Mononuclear cell (primary cell): ENCODE data around the gene DNAJC18. TPM values are rescaled to one million over a fixed set of nuclear protein-coding genes. Genes with fewer than 3 reads are reported as not detected.

ENCODE experiments used
- H3K27me3 ChIP-seq: 2 replicates; pipeline ENCODE4 v1.6.0; 2011; ENCODE audit warnings: low read length, control low read depth; ENCODE audit not compliant: insufficient read depth
- H3K4me1 ChIP-seq: 2 replicates; pipeline ENCODE4 v1.5.1; 2011; ENCODE audit warnings: mild to moderate bottlenecking, low read length, control low read depth; ENCODE audit not compliant: insufficient read depth
- H3K4me3 ChIP-seq: 2 replicates; pipeline ENCODE4 v1.5.1; 2011; ENCODE audit warnings: mild to moderate bottlenecking, low read length, moderate library complexity
- H3K9me3 ChIP-seq: 2 replicates; pipeline ENCODE4 v1.5.1; 2011; ENCODE audit warnings: low read depth, mild to moderate bottlenecking, control low read depth, low read length
- total RNA-seq: library from RNA; depleted of rRNA; stranded (reverse); fragments of >200 nt; gene quantifications from one replicate; pipeline ENCODE4 v1.2.3, GENCODE V29; 2012

DNAJC18 gene
- total RNA-seq, 1 donor, result 2.2 TPM

DNA sequence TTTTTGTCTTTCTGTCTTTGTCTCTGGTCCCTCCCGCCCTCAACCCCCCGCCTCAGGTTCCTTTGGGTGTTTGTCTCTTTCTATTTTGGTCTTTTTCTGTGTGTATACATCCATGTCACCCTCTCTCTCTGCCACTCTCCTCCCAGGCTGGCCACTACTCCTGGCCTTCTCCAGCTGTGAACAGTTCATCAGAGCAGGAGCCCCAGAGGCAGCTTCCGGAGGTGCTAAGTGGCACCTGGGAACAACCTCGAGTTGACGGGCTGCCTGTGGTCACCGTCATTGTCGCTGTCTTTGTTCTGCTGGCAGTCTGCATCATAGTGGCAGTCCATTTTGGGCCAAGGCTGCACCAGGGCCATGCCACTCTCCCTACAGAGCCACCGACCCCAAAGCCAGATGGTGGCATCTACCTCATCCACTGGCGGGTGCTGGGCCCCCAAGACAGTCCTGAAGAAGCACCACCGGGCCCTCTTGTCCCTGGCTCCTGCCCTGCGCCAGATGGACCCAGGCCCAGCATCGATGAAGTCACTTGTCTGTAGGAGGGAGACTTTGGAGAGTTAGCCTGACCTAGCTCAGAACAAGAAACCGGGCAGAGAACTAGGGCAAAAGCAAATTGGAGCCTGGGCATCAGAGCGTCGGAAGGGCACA, 33.2 kb upstream of the DNAJC18 start:
- H3K9me3 ChIP-seq, result no peaks in the 10 kb centered on the region
- H3K4me1 ChIP-seq, result peaks cover 96% of the 10 kb centered on the region
- H3K27me3 ChIP-seq, result no peaks in the 10 kb centered on the region
- no peak overlapping the region for H3K4me3 ChIP-seq

DNA sequence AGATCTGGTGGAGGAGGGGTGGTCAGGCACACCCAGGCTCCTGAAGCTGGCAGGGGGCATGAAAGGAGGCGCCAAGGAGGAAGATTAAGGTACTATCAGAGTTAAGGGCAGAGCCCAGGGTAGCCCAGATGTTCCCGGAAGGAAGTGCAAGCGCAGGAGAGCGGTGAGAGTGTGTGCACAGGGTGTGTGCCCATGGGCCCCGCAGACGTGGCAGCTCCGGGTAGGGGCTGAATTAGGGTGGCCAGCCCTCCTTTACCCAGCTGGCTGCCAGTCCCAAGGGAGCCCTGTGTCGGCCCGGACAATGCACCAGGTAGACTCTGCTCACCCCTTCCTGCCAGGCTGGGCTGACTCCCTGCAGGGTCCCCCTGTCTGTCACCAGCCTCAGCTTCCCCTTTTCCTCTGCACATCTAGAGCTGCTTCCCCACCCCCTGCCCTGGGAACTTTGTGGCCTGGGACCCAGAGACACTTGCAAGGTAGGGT, 31.5 kb upstream of the DNAJC18 start, which contains the start of gene SMIM33:
Gene SMIM33, plus strand, starts transcription at position 184 of the 480 bp plus-strand sequence. Its CDS starts 118 bp downstream, at position 302.
- no peaks in the 10 kb centered on the region for H3K27me3 ChIP-seq
- no peaks in the 10 kb centered on the region for H3K9me3 ChIP-seq
- H3K4me3 ChIP-seq, result peak within 1 kb of the TSS; percentile 5
- H3K4me1 ChIP-seq, result peaks cover 81% of the 10 kb centered on the region

DNA sequence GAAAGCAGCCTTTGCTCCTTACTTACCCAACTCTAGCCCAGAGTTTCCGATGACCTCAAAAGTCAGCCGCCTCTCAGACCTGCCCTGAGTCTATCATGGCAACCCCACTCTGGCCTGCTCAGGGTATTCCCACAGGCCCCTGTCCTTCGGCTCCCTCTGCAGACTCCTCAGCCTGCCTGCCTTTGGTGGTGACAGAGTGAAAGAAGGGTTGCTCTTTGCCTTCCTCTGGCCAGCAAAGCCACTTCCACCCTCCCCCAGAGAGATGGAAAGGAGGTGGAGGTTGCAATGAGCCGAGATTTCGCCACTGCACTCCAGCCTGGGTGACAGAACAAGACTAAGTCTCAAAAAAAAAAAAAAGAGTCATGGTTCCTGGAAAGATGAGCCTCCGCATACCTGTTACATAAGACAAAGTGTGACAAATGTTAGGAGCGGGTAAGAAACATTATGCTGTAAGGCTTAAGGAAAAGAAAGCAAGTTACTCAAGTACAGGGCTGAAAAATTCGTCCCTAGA, 29.2 kb upstream of the DNAJC18 start:
- H3K4me3 ChIP-seq, result no peak overlapping the region
- no peaks in the 10 kb centered on the region for H3K9me3 ChIP-seq
- peaks cover 57% of the 10 kb centered on the region for H3K4me1 ChIP-seq
- H3K27me3 ChIP-seq, result no peaks in the 10 kb centered on the region

DNA sequence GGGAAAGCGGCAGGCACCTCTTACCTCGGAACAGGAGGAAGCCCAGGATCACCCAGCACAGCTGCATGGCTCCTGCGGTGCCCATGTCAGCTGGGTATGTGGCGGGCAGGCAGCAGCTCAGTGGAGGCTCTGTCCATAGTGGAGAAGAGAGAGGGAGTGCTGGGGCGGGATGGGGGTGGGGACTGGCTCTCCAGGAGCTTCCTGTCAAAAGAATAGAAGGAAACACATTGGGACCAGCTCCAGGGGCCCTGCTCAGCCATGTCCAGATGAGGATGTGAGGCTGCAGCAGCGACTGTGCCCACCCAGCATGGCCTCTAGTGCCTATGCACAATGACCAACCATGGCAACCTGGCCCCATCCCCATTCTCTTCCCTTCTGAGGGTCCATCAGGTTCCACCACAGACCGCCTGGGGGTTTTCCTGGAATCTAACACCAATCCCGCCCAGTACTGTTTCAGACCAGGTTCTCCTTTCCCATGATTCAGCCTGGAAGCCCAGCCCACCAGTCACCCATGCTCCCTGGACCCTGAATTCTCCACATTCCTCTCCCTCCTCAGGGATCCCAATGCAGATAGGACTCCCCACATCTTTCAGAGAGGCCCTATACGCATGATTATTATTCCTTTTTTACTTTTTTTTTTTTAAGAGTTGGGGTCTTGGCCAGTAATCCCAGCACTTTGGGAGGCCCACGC, 23.4 kb upstream of the DNAJC18 start, which contains the start of gene ECSCR:
Gene ECSCR, minus strand, starts transcription at position 158 of the 691 bp plus-strand sequence. Its CDS starts 73 bp downstream, at position 85.
- no peaks in the 10 kb centered on the region for H3K9me3 ChIP-seq
- H3K4me3 ChIP-seq, result no peak within 1 kb of the TSS
- H3K27me3 ChIP-seq, result no peaks in the 10 kb centered on the region
- peaks cover 28% of the 10 kb centered on the region for H3K4me1 ChIP-seq

DNA sequence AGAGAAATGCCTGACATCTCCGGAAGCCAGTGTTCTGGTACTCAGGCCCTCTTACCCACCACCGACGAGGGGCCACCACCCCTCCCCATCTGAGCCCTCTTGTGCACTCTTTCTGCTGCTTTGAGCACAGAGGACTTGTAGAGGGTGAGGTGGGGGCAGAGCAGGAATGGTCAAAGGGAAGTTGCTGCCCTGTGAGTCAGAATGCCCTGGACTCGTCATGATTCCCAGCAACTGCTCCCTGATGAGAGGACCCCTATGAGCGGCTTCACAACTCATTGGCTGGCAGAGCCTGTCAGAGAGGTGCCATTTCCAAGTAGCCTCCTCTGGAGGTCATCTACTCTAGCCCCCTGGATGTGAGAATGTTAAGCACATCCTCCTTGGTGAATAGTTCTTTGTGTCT, 22.4 kb upstream of the DNAJC18 start:
- Histone ChIP-seq H3K9me3 (no peaks in the 10 kb centered on the region), H3K27me3 (no peaks in the 10 kb centered on the region), H3K4me3 (no peak overlapping the region), H3K4me1 (peaks cover 29% of the 10 kb centered on the region)

DNA sequence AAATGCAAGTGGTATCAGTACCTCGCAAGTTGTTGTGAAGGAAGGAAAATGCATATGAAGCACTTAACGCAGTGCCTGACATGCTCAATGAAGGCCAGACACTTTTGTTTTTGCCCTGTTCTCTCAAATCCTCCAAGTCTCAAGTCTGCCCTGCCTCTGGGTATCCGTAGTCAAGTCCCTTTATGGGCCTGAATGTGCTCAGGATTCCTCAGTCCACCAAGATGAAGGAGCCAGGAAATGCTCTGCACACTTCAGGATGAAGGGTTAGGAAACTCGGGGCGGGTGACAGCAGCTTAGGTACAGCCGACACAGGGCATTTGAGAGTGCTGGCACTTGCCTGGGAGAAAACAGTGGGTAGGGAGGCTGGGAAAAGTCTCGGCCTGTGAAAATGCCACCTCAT, 21.9 kb upstream of the DNAJC18 start:
- Histone ChIP-seq H3K4me1 (peaks cover 29% of the 10 kb centered on the region), H3K27me3 (no peaks in the 10 kb centered on the region), H3K4me3 (no peak overlapping the region), H3K9me3 (no peaks in the 10 kb centered on the region)

DNA sequence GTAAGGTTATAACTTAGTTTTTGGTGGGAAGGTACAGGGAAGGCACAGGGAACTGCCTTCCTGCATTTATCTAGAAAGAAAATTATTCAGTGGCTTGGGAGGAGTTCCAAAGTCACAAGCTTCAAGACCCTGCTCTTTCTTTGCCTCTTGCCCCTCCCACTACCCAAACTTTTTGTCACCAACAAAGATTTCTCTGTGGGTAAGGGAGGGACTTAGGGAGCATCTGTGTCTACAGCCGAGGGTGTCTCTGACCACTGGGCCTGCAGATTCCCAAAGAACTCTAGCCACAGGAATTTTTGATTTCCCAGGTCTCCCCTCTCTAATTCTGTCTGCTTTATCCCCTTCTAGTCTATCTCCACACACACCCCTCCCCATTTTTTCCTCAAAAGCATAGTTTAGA, 21.1 kb upstream of the DNAJC18 start:
- Histone ChIP-seq H3K9me3 (no peaks in the 10 kb centered on the region), H3K4me3 (no peak overlapping the region), H3K4me1 (peaks cover 29% of the 10 kb centered on the region), H3K27me3 (no peaks in the 10 kb centered on the region)

DNA sequence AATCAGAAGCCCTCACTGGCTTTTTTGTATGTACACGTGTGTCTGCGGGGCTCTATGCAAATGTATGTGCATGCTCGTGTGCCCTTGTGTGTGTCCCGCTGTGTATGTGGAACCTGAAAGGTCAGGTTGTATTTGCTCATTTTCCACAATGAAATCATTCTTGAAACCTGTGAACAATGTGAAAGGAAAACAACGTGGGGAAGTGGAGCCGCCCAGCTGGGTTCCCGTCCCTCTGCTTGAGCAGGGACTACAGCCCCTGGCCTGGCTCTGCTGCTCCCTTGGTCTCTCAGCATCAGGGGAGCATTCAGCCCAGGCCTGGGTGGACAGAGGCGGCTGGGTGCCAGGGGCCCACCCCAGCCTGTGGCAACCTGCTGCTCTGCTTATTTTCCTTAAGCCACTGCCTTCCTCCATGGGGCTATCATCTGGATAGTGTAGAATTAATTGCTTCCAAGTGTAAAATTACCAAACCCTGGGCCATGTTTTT, 20.2 kb upstream of the DNAJC18 start:
- Histone ChIP-seq H3K4me1 (peaks cover 29% of the 10 kb centered on the region), H3K4me3 (no peak overlapping the region), H3K9me3 (no peaks in the 10 kb centered on the region), H3K27me3 (no peaks in the 10 kb centered on the region)

DNA sequence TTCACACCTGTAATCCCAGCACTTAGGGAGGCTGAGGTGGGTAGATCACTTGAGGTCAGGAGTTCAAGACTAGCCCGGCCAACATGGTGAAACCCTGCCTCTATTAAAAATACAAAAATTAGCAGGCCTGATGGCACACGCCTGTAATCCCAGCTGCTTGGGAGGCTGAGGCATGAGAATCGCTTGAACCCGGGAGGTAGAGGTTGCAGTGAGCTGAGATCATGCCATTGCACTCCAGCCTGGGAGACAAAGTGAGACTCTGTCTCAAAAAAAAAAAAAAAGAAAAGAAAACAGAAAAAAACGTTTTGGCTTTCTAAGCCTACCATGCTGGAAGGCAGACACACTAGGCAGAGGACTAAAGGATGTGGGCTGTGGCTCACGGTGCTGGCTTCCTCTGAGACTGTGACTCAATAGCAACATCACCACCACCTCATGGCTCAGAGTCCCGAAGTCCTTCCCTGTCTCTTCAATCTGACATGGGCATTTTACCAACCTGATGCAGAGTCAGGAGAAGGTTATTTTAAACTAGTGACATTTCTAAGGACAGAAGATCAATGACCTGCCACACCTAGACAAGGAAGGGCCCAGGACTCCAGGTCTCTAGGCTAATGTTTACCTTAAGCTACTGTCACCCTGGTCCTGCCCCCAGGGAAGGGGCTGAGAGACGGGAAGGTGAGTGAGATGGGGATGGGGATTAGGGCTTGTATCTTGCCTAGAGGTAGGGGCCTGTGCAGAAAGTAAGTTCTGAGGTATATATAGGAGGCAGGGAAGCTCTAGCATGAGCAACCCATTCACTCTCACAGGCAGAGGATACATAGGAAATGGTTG, 19.5 kb upstream of the DNAJC18 start:
- Histone ChIP-seq H3K4me1 (peaks cover 29% of the 10 kb centered on the region), H3K9me3 (no peaks in the 10 kb centered on the region), H3K27me3 (no peaks in the 10 kb centered on the region), H3K4me3 (no peak overlapping the region)

DNA sequence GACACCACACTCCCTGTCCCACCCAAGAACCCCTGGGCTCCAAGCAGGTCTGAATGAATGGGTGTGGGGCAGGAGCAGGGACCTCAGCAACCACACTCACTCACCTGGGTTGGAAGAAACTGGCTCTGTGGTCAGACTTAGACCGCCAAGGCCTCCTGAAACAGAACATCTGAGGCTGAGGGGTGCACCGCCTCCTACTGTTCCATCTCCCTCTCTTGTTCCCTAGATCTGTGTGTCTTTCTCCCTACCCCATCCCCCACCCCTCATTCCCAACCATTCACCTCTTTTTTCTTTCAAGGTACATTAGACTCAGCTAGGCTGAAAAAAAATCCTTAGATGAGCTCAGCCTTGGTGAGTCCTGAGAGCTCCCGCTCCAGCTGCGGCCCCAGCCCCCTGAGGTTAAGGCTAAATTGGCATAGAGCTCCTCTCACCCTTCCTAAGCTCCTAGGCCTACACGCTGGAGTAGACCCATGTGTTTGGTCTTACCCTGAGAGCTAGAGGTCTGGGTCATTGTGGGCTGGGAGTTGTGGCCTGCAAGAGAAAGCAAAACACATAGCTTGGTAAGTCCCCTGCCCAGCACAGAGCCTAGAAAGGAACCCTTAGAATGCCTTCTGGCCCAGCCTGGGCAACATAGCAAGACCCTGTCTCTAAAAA, 18.5 kb upstream of the DNAJC18 start:
- Histone ChIP-seq H3K9me3 (no peaks in the 10 kb centered on the region), H3K27me3 (no peaks in the 10 kb centered on the region), H3K4me3 (no peak overlapping the region), H3K4me1 (peaks cover 29% of the 10 kb centered on the region)

DNA sequence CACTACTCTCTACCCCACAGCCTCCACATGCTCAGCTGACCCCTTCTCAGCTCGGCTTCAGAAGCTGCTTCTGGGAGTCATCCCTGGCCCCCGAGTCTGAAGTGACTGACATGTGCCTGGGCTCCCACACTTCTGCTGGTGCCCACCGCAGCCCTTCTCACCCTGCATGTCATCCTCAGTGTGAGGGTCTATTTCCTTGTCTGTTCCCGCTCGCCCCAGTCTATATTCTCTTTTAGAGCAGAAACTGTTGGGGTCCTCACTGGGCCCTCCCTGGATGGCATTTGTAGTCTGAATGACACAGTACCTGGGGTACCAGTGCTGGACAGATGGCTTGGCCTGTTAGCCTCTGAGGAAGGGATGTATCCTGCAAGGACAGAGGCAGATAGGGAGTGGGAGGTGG, 17.9 kb upstream of the DNAJC18 start:
- peaks cover 31% of the 10 kb centered on the region for H3K4me1 ChIP-seq
- no peaks in the 10 kb centered on the region for H3K27me3 ChIP-seq
- H3K9me3 ChIP-seq, result no peaks in the 10 kb centered on the region
- H3K4me3 ChIP-seq, result no peak overlapping the region

DNA sequence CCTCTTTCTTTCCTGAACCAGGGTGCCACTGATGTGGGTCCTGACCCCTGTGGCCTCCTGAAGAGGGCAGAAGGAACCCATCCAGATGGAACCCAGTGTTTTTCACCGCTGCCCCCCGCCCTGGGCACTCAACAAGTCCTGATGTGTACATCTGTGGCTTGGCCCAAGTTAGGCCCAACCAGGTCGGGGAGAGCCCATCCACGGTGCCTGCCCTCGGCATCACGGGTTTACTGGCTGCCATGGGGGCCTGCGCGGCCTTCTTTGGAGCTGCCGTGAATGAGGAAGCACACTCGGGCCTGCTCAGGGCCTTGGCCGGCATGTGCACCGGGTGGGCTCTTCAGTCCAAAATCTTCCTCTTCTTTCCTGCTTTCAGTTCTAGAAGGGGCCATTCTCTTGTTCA, 17.5 kb upstream of the DNAJC18 start:
- Histone ChIP-seq H3K9me3 (no peaks in the 10 kb centered on the region), H3K4me1 (peaks cover 35% of the 10 kb centered on the region), H3K27me3 (no peaks in the 10 kb centered on the region), H3K4me3 (no peak overlapping the region)

DNA sequence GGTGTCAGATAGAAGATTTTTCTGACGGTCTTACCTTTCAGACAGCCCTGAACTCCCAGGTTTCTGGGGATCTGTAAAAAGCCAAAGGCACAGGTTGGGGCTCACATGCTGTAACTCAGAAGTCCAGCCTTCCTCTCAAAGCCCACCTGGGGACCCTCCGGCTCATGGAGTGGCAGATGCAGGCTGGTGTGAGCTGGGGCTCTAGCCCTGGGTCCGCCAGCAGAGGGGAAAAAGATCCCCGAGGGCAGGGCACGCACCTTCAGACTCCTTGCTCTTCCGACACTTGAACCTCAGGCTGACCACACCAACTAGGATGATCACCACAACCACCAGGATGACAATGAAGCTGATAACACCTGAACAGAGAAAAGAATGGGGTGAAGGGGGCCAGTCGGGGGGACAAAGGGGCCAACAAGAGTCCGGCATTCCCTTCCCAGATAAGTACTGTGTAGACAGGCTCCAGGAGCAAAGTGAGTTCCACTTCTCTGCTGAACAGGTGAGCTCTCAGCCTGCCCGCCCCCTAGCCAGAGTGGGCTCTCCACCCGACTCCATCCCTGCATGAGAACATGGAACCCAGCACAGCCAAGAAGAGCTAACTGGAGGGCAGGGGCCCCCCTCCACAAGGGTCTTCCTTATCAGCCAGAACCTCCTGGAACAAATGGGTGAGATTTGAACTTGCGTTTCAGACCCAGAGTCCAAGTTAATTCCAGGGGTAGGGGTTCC, 15.4 kb upstream of the DNAJC18 start:
- H3K9me3 ChIP-seq, result no peaks in the 10 kb centered on the region
- peaks cover 31% of the 10 kb centered on the region for H3K4me1 ChIP-seq
- H3K27me3 ChIP-seq, result no peaks in the 10 kb centered on the region
- no peak overlapping the region for H3K4me3 ChIP-seq
